Stimulated activated CD4-positive, alpha-beta T cell treated with anti-CD3 and anti-CD28 coated beads, Interleukin-15, amount 100 ng/mL, for 48 hours (primary cell): Measurements from ENCODE around the gene NET1.
"Not testable (repeated sequence)": the region's sequence is repeated elsewhere in the genome, so short reads cannot be mapped to it uniquely, and the experiment has no call there.

Source experiments
- DNase-seq, 2 donors: peaks; one replicate each; pipeline ENCODE4 v3.0.0-alpha.2; 2020; ENCODE audit warnings: low read depth in 2 of 2

Gene NET1

GRCh38 chr10:5465976-5466450, 53.7 kb downstream of the NET1 start:
- DNase-seq = no peak

DNA sequence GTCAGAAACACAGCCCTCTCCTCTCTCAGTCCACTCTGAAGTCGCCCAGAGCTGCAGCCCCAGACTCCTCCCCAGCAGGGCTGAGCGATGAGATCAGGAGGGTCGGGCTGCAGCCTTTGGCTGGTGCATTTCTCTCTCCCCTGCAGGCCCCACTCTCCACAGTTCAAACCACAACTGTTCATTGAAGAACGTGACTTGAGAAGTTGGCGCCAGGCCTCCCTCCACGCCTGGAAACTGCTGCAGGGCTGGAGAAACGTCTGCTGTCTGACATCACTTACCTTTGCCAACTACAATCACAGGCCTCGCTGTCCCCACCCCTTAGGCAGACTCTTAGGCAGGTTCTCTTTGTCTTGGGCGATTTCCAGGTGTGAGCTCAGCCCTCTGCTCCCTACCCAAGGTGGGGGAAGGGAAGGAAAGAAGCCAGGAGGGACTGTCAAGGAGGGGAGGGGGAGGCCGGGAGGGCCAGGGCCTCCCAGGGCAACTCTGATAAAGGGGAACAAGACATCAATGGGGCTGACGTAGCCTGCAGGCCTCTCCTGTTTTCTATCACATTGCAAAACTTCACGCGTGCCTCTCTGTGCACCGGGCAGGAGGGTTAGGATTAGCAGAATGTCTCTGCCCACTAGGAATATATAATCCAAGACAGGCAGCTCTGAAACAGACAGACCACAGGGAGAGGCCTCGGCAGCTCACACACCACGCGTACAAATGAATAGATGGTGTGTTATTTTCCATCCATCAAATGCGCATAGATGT, 54.3 kb downstream of the NET1 start:
- no peak for DNase-seq

DNA sequence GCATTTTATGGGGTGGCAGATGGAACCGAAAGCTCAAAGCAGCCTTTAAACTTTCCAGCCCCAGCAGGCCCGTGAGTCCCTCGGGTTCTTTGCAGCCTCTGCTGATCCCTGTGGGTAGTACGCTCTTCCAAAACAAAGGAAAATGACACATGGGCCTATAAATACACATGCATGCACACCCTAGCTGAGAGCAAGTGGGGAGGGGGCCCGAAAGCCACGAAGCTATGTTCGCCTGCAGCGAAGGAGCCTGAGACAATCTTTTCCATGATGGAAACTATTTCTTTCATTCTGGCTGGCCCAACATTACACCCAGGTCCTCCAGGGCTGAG, 54.8 kb downstream of the NET1 start:
- no peak for DNase-seq

- no peak for DNase-seq
Measured at GRCh38 chr10:5467634-5468255, 55.4 kb downstream of the NET1 start.

DNA sequence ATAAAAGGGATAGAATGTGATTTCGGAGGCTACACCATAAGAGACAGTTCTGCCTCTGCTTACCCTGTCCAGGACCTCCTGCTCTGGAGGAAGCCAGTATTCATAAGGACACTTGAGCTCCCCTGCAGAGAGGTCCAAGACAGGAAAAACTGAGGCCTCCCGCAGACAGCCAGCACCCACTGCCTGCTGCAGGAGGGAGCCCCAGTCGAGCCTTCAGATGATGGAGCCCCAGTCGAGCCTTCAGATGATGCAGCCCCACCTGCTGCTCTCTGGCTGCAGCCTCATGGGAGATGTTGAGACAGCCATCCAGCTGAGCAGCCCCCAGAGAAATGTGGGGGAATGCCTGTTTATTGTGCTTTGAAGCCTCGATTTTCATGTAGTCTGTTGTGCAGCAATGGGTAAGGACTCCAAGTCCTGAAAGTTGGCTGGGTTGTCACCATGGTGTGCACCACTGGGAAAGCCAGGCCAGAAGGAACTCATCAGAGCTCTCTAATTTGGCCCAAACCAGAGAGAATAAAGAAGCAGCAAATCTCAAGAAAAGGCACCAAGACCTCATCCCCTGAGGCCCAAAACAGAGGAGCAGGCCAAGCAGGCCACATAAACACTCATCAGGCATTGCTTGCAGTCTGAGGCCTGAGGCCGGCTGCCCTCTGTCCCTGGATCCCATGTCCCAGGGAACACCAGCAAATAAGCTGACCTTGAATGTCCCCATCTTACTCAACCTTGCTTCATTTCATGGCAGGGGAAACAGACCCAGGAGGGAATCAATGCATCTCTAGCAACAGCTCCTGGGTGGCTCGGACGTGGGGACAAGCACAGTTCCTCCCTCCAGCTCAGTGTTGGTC, 56.1 kb downstream of the NET1 start:
- DNase-seq = no peak

GRCh38 chr10:5469353-5470061, 57.1 kb downstream of the NET1 start:
- DNase-seq = no peak

- DNase-seq = no peak
Measured at GRCh38 chr10:5470062-5470751, 57.9 kb downstream of the NET1 start.

- not testable (repeated sequence) for DNase-seq
Measured at GRCh38 chr10:5474642-5475041, 62.3 kb downstream of the NET1 start.

- not testable (repeated sequence) for DNase-seq
Measured at GRCh38 chr10:5475088-5475487, 62.7 kb downstream of the NET1 start.

DNA sequence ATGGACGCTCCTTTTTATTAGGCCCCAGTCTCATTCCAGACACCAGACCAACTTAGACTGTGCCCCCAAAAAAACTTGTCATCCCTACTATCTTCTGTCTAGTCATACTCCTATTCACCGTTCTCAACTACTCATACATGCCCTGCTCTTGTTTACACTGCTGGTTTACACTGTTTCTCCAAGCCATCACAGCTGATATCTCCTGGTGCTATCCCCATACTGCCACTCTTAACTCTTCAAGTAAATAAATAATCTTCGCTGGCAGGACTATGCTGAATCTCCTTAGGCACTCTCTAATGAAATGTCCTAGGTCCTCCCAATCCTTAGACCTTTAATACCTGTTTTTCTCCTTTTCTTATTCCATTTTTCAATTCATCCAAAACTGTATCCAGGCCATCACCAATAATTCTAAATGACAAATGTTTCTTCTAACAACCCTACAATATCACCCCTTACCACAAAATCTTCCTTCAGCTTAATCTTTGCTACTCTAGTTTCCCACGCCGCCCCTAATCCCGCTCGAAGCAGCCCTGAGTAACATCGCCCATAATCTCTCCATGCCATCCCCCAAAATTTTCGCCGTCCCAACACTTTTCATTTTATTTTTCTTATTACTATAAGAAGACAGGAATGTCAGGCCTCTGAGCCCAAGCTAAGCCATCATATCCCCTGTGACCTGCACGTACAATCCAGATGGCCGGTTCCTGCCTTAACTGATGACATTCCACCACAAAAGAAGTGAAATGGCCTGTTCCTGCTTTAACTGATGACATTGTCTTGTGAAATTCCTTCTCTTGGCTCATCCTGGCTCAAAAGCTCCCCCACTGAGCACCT, 63.8 kb downstream of the NET1 start:
- DNase-seq = not testable (repeated sequence)

- DNase-seq = no peak
Measured at GRCh38 chr10:5476918-5477525, 64.7 kb downstream of the NET1 start.

- no peak for DNase-seq
Measured at GRCh38 chr10:5477948-5478693, 65.8 kb downstream of the NET1 start.

DNA sequence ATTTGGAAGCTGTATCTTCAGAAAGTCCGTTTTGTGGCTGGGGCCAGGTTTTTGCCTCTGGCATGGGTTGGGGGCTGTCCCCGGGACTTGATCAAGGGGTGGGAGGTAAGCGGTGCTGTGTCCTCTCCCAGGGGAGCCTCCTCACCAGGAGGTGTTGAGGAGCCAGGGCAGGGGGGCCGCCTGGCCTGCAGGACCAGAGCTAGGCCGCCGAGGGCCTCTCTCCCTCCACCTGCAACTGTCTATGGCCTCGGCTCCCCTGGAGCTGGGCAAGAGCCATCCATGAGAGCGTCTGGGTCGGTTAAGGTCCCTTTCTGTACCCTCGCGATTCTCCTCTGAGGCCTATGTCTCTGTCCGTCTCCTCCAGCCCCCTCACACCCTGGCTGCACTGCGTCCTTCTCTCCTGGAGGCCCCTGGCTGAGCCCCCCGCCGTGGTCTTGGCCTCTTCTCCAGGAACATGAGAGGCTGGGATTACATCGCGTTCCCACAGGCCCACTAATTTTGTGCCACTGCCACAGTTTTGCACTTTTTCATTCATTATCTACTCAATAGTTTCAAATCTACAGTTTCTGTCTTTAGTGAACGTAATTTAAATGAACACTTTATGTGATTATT, 66.4 kb downstream of the NET1 start:
- no peak for DNase-seq

DNA sequence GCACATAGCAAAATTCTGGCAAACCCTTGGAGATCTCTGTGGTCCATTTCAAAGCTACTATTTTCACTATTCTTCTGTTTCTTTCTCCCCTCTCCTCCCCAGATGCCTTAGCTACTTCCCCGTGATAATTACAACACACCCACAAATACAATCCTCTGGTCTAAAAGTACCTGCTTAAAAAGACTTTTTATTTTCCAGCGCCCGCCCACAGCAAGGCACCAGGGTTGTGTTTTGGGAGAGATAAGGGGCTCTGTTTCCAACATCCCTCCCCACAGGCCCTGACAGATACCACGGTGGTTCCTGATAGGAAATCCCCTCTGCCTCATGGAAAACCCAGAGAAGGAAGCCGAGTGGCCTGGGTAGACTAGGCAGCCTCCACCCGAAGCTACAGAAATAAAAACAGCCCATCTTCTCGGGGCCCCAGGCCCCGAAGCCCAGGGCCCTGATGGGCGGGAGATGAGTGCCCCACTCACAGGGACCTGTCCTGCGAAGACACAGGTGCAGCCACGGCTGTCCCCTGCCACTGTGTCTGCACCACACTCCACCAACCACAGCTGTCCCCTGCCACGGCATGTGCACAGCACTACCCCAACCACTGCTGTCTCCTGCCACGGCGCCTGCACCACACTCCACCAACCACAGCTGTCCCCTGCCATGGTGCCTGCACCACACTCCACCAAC, 67.3 kb downstream of the NET1 start:
- DNase-seq = no peak

DNA sequence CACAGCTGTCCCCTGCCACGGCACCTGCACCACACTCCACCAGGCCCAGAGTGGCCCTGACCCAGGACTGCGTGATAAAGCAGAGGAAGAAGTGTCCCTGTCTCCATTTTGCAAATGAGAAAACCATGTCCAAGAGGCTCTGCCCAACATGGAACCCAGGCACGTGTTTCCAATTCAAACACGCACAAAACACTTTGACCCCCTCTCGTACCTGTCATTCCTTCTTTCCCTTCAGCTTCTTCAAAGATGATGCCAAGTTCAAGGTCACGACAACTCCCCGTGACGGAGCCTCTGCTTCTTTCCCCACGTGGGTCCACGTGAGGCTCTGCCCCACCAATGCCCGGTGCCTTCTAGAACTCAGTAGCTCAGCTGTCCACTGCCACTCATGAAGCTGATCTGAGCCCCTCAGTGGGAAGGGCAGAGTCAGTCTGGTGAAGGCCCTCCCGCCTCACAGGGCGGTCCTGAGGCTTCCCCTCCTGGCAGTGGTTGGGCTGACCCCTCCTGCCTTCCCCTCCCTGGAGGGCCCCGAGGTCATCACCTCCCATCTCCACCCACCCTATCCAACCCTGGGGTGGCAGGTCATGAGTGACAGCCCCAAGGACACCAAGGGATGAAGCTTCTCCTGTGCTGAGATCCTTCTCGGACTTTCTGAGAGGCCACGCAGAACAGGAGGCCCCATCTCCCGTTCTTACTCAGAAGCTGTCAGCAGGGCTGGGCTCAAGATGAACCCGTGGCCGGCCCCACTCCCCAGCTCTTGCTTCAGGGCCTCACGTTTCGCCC, 68.0 kb downstream of the NET1 start:
- DNase-seq = no peak

- no peak for DNase-seq
Measured at GRCh38 chr10:5481121-5481520, 68.8 kb downstream of the NET1 start.

DNA sequence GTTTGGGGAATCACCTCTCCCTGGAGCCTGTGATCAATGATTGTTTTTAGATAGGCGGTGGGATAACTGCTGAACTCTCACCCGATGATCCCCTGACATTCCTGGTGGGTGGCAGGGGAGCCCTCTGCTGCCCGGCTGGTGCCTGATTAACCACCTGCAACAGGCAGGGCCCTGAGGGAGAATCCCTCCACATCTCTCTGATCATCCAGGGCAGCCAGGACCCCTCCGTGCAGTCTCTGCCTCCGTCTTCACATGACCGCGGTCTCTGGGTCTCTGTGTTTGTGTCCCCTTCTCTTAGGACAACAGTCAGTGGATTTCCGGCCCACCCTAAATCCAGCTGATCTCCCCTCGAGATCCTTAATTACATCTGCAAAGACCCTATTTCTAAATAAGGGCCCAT, 69.7 kb downstream of the NET1 start:
- no peak for DNase-seq

GRCh38 chr10:5484205-5484604, 71.8 kb downstream of the NET1 start:
- no peak for DNase-seq
